ENCODE results near the gene AKNA.

Gene AKNA

GRCh38 chr9:114376586-114377445, 11.0 kb downstream of the AKNA start:
- DNase-seq (ENCODE audit: low spot score) = no peak

DNA sequence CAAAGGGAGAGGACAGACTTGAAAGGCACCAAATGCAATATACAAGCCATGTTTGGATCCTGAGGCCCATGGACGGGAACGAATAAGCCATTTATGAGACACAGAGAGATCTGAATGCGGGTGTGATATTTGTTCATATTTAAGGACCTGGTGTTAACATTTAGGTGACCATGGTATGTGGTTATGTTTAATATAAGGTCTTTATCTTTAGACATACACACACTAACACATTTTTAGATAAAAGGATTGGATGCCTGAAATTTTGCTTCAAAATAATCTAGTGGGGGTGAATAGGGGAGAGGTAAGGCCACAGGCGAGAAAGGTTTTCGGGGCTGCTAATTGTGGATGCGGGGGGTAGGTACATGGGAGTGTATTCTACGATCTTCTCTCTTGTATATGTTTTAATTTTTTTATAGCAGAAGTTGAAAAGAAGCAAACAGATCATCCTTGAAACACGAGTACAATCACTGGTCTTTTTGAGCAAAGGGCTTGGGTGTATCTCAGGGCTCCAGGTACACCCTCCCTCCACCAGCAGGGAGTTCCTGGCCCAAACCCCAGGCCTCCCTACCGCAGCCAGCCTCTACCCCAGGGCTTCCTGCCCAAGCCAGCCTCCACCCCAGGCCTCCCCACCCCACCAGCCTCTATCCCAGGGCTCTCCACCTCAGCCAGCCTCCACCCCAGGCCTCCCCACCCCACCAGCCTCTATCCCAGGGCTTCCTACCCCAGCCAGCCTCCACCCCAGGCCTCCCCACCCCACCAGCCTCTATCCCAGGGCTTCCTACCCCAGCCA, 12.2 kb downstream of the AKNA start:
- no peak for DNase-seq (ENCODE audit: low spot score)

GRCh38 chr9:114374936-114375335, 12.8 kb downstream of the AKNA start:
- DNase-seq (ENCODE audit: low spot score) = no peak

DNA sequence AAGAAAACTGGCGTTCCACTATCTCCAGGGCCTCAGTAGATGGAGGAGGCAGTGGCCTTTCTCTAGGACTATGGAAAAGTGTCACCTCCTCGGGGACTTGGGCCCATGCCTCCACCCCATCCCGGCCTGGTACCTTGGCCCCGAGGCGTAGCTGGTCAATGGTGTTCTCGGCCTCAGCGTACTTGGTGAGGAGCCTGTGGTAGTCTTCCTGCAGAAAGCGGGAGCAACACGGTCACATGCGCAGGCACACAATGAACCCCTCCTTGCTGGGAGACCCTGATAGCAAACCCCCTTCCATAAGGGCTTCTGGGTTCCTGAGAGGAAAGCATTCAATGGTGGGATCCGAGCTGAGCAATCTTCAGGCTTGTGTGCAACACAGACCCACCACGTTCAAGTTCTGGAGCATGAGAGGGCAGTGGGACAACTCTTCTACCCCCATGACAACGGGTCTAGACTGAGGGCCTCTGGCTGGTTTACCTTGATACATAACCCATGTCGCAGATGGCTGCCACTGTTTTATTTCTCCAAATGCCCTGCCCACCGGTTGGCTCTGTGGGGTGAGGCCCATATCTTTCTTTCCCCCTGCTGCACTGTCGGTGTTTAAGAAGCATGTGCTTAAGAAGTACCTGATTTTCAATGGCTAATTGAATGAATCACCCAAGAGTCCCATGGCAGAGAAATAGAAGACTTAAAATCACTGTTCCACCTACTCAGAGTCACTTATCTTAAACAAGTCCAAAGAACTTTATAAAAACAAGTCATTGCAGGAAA, 13.6 kb downstream of the AKNA start:
- DNase-seq (ENCODE audit: low spot score) = no peak

- no peak for DNase-seq (ENCODE audit: low spot score)
These were observed 14.8 kb downstream of the AKNA start for GRCh38 chr9:114372921-114373448.

GRCh38 chr9:114371973-114372917, 15.5 kb downstream of the AKNA start:
- no peak for DNase-seq (ENCODE audit: low spot score)

DNA sequence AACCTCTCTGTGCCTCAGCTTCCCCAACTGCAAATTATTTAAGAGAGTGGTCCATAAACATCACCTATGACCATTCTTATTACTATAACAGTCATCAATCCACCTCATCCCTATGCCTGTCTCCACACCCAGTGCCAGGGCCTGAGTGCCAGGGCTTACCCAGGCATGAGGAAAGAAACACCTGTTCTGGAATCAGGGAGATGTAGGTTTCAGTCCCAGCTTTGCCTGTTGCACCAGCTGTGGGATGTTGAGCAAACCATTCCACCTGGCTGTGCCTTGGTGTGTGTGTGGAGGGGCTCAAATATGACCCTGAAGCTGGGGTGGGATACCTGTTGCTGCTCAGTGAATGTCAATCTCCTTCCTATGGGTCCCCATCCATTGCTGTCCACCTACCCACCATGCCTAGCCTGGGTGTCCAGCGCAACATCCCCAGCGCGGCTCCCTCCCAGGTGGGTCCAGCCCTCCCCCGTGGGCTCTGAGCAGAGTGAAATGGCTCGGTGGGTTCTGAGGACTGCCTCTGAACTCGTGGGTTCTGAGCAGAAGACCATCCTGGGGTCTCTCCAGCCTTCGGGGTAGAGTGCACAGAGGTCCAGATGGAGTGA, 16.3 kb downstream of the AKNA start:
- no peak for DNase-seq (ENCODE audit: low spot score)

DNA sequence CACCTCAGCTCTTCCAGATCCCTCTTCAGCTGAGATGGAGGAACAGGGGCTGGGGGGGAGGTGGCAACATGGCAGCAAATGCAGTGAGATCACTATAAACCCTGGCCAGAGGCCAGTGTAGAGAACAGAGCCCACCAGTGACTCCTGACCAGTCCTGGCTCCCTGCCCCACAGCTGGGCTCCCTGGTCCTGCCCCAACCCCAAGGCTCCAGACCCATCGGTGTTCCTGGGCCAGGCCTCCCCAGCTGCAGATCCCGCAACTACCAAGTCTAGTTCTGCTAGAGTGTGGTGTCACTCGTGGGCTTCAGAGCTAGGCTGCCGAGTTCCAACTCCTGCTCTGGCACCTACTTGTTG, 16.8 kb downstream of the AKNA start:
- DNase-seq (ENCODE audit: low spot score) = no peak

GRCh38 chr9:114370251-114370967, 17.4 kb downstream of the AKNA start:
- no peak for DNase-seq (ENCODE audit: low spot score)

DNA sequence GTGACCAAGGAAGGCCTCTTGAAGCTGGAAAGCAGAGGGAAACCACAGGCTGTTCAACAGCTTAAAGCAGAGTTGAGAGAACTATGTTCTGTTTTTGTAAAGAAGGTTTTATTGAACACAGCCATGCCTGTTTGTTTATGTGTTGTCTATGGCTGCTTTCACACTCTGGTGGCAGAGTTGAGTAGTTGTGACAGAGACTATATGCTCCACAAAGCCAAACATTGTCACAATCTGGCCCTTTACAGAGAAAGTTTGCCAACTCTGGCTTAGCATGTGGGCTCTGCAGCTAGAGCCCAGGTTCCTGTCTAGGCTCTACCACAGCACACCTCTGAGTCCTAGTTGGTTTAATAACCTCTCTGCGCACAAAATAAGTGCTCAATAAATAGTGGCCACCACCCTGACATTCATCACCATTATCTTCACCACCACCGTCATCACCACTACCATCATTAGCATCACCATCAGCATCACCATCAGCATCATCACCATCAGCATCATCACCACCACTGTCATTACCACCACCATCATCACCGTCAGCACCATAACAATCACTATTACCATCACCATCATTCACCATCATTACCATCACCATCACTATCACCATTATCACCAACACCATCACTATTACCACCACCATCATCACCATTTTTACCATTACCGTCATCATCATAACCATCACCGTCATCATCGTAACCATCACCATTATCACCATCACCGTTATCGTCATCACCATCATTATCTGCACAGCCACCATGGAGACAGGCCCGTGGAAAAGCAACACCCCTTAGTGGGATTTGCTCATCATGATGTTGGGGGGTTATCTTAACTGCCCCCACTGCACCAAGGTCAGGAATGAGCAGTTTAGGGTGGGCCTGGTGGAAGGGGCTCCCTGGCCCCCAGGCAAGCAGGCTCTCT, 18.3 kb downstream of the AKNA start:
- DNase-seq (ENCODE audit: low spot score) = no peak

DNA sequence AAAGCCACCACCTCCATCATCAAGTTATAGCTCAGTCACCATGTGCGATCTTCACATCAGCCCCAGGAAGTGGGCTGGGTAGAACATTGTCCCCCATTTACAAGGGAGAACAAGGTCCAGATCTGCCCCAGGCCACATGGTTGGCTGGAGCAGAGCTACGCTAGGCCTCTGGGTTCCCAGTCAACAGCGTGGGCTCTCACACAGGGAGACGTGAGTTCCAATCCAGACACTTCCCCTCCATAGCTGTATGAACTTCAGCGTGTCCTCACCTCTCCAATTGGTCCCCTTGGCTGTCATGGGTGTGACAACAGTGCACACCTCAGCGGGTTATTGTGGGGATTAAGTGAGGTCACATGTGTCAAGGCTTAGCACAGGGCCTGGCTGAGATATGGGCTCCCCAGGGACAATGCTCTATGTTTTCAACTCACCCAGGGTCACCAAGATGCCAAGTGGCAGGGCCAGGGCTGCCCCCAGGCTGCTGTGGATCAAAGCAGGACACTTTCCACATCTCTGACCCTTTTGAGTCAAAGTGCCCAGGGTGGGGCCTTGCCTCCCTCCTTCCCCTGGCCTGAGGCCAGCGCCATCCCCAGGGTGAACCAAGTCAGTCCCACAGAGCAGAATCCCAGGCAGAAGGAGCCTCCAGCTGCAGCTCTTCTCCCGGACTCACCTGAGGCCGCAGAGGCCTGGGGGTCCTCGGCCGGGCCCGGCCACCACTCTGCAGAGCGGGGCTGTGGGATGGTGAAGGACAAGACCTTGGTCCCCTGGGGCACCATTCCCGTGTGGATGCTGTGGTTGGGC, 19.8 kb downstream of the AKNA start:
- DNase-seq (ENCODE audit: low spot score) = no peak

- no peak for DNase-seq (ENCODE audit: low spot score)
These were observed 20.4 kb downstream of the AKNA start for GRCh38 chr9:114367366-114367765.

GRCh38 chr9:114366334-114367128, 21.3 kb downstream of the AKNA start:
- DNase-seq (ENCODE audit: low spot score) = no peak

GRCh38 chr9:114365194-114365593, 22.6 kb downstream of the AKNA start:
- DNase-seq (ENCODE audit: low spot score) = no peak

DNA sequence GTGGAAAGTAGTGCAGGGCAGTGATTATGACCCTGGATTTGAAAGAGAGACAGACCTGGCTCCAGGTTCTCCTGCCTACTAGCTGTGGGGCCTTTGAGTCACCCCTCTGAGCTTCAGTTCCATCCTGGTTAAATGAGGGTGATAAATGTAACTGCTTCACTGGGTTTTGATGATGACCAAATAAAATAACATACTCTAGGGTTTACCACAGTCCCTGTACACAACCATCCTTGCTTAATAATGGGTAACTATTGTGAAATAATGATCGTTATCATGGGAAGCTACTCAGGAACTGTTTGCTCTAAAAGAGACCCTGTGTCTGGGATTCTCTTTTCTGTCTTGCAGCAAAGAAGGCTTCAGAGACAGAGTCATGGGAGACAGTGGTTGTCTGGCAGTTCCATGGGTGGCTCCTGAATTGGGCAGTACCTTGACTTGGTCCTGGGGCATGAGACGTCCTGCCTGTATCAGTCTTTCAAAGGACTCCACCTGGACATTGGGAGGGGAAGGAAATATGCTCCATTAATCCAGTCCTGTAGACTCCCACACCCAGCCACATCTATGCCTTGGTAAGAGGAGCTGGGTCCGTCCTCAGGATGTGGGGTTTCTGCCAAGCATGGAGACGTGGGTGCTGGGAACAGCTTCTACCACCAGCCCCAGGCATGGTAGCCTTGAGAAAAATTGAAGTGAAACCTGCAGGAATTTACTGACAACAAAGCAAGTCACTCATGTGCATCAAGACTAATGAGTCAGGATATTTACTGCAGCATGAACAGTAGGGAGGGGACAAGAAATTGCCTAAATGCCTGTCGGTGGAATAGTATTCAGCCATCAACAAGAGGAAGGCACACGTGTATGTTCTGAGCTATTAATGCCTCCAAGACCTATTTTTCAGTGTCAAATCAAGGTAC, 23.4 kb downstream of the AKNA start:
- DNase-seq (ENCODE audit: low spot score) = no peak

- no peak for DNase-seq (ENCODE audit: low spot score)
These were observed 24.4 kb downstream of the AKNA start for GRCh38 chr9:114363424-114363823.

All from RKO (cell line).